Smooth muscle cell (in vitro differentiated cells): ENCODE data around the gene FAM181A. TPM values are rescaled to one million over a fixed set of nuclear protein-coding genes. Genes with fewer than 3 reads are reported as not detected.

Source experiments
- DNase-seq: peaks from one replicate; lab custom pipeline; 2025; ENCODE audit not compliant: unreplicated experiment; lab: John Stamatoyannopoulos, UW
- H2AFZ ChIP-seq: fragments of 200-600 bp; sonication (generic); 2 replicates; pipeline ENCODE4 v1.6.0; 2016; ENCODE audit warnings: antibody characterized with exemption, low read depth, mild to moderate bottlenecking
- H3F3A ChIP-seq: fragments of 200-600 bp; sonication (generic); 2 replicates; pipeline ENCODE4 v1.6.0; 2017; ENCODE audit warnings: antibody characterized with exemption, low read depth
- H3K27ac ChIP-seq: fragments of 200-600 bp; sonication (generic); 2 replicates; pipeline ENCODE4 v1.5.1; 2016; ENCODE audit warnings: low read depth, mild to moderate bottlenecking
- H3K27me3 ChIP-seq: fragments of 200-600 bp; sonication (generic); 2 replicates; pipeline ENCODE4 v1.6.1; 2016; ENCODE audit warnings: low read depth, mild to moderate bottlenecking
- H3K36me3 ChIP-seq: fragments of 200-600 bp; sonication (generic); 2 replicates; pipeline ENCODE4 v1.5.1; 2016; ENCODE audit warnings: low read depth
- H3K4me1 ChIP-seq: fragments of 200-600 bp; sonication (generic); 2 replicates; pipeline ENCODE4 v1.5.1; 2016; ENCODE audit warnings: low read depth
- H3K4me2 ChIP-seq: fragments of 200-600 bp; sonication (generic); 2 replicates; pipeline ENCODE4 v1.6.0; 2016; ENCODE audit warnings: mild to moderate bottlenecking
- H3K4me3 ChIP-seq: fragments of 200-600 bp; sonication (generic); 2 replicates; pipeline ENCODE4 v1.5.1; 2016; ENCODE audit warnings: mild to moderate bottlenecking
- H3K79me2 ChIP-seq: fragments of 200-600 bp; sonication (generic); 2 replicates; pipeline ENCODE4 v1.6.0; 2016; ENCODE audit warnings: low read depth, mild to moderate bottlenecking
- H3K9ac ChIP-seq: fragments of 200-600 bp; sonication (generic); 2 replicates; pipeline ENCODE4 v1.6.0; 2016; ENCODE audit warnings: low read depth
- H3K9me3 ChIP-seq: fragments of 200-600 bp; sonication (generic); replicated peaks from 2 replicates; pipeline ENCODE4 v1.5.1; 2016; ENCODE audit warnings: low read depth
- H4K20me1 ChIP-seq: fragments of 200-600 bp; sonication (generic); 2 replicates; pipeline ENCODE4 v1.6.0; 2016; ENCODE audit warnings: low read depth
- CTCF ChIP-seq: fragments of 200-600 bp; sonication (generic); IDR thresholded peaks from 2 replicates; pipeline ENCODE4 v1.5.1; 2017; ENCODE audit warnings: borderline replicate concordance, mild to moderate bottlenecking, antibody characterized with exemption; ENCODE audit not compliant: insufficient read depth, poor library complexity, severe bottlenecking
- WGBS: methylation state at CpG from one replicate; pipeline ENCODE4 v1.1.7; 2016; ENCODE audit warnings: low lambda C conversion rate; 5-methylcytosine and 5-hydroxymethylcytosine counted together
- polyA plus RNA-seq: library from polyadenylated mRNA; unstranded; fragments of >200 nt; fragmentation: Nextera tagmentation; extraction: Ambion mirVana; gene quantifications from 2 replicates; pipeline ENCODE4 v1.2.1, GENCODE V29; 2016
- total RNA-seq: library from RNA; depleted of rRNA; stranded (reverse); fragments of >200 nt; gene quantifications from 2 replicates; pipeline ENCODE4 v1.2.3, GENCODE V29; 2014

The FAM181A gene
- total and polyA plus RNA-seq, 2 experiments from 2014 or later, result not detected

DNA sequence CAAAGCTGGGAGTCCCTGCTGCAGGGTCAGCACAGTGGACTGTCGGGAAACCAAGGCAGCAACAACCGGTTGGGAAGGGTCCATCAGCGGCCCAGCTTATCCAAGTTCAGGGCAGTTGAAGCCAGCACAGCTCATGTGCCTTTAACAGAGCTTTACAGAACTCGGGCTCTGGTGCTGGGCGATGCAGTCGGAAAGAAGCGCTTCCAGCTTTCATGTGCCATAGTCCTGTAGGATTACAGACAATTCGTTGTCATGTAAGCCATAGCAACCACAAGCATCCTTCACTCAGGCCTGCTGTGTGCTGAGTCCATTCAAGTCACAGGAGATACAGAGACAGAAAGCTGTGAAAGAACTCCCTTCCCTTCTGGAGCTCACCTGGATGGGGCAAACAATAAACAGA, 3.5 kb upstream of the FAM181A start:
- no peak overlapping the region for H3K9ac ChIP-seq
- no peaks in the 10 kb centered on the region for H3K79me2 ChIP-seq
- H3K4me3 ChIP-seq, result no peak overlapping the region
- H2AFZ ChIP-seq, result no peak overlapping the region
- H3K27me3 ChIP-seq, result no peaks in the 10 kb centered on the region
- H3F3A ChIP-seq, result no peaks in the 10 kb centered on the region
- no peak for DNase-seq
- no peak for TF ChIP-seq CTCF
- H3K9me3 ChIP-seq, result no peaks in the 10 kb centered on the region
- H3K36me3 ChIP-seq, result no peaks in the 10 kb centered on the region
- H3K4me1 ChIP-seq, result no peaks in the 10 kb centered on the region
- no peak overlapping the region for H3K27ac ChIP-seq
- 84% methylated on average over 8 of the region's 8 CpGs for WGBS
- H3K4me2 ChIP-seq, result no peak overlapping the region
- no peaks in the 10 kb centered on the region for H4K20me1 ChIP-seq

DNA sequence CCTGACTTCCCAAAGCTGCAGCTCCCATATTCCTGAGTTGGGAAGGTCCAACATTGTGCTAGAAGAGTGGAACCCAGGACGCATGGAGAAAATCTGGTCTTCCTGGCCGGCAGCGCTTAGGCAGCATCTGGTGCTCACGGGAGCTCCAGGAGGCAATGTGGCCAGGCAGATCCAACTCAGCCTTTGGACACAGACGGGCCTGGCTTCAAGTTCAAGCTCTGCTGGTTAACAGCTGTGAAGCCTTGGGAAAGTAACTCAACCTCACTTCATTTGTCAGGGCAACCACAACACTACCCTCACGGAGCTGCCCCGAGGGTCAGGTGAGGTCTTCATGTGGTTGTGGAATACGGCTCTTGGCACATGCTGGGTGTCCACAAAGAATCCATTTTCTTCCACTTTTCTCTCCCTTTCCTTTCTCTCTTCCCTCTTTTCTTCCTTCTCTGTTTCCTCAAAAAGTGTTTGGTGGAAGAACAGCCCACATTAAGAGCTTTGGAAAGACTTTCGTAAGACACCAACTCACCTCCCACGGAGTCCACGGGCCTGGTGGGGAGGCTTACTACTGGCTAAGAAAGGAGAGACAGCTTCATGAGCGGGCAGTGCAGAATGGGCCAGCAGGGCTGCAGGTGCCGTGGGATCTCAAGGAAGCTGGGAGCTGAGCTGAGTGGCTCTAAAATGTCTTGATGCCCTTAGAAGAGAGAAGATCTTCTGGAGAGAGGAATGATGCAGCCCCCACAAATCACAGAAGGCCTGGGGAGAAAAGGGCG, 2.4 kb upstream of the FAM181A start:
- no peaks in the 10 kb centered on the region for H3K9me3 ChIP-seq
- no peaks in the 10 kb centered on the region for H4K20me1 ChIP-seq
- no peaks in the 10 kb centered on the region for H3F3A ChIP-seq
- WGBS, result 93% methylated on average over 14 of the region's 14 CpGs
- H3K4me3 ChIP-seq, result no peak overlapping the region
- no peaks in the 10 kb centered on the region for H3K79me2 ChIP-seq
- H2AFZ ChIP-seq, result no peak overlapping the region
- no peak overlapping the region for H3K4me2 ChIP-seq
- H3K27me3 ChIP-seq, result no peaks in the 10 kb centered on the region
- H3K4me1 ChIP-seq, result no peaks in the 10 kb centered on the region
- no peak for DNase-seq
- H3K36me3 ChIP-seq, result no peaks in the 10 kb centered on the region
- H3K9ac ChIP-seq, result no peak overlapping the region
- H3K27ac ChIP-seq, result no peak overlapping the region
- TF ChIP-seq CTCF, result no peak

DNA sequence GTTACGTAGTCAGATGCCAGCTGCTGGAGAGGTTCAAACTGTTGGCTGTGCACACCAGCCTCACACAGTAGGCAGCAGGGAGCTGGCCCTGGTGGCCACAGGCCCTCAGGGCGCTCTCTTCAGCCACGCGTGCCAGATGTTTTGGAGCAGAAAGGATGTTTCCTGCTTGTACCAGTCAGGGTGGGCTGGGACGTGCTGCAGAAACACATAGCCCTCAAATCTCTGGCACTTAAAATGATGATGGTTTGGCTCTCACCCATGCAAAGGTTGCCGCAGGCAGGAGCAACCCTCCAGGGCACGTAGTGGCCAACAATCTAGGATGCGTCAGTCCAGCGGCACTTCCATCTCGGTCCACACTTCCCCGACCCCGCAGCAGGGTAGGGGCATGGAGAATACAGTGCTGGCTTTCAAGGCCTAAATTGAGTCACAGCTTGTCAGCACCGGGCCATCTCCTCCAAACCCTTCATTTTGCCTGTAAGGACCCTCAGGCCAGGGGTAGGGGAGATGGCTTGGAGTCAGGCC, 1.7 kb upstream of the FAM181A start:
- H3K27me3 ChIP-seq, result no peaks in the 10 kb centered on the region
- WGBS, result 91% methylated on average over 13 of the region's 13 CpGs
- no peak overlapping the region for H2AFZ ChIP-seq
- no peaks in the 10 kb centered on the region for H3K4me1 ChIP-seq
- no peak overlapping the region for H3K4me3 ChIP-seq
- no peaks in the 10 kb centered on the region for H3F3A ChIP-seq
- no peak for DNase-seq
- H3K27ac ChIP-seq, result no peak overlapping the region
- no peaks in the 10 kb centered on the region for H3K9me3 ChIP-seq
- no peak overlapping the region for H3K9ac ChIP-seq
- H3K4me2 ChIP-seq, result no peak overlapping the region
- no peaks in the 10 kb centered on the region for H3K36me3 ChIP-seq
- no peaks in the 10 kb centered on the region for H3K79me2 ChIP-seq
- TF ChIP-seq CTCF, result no peak
- H4K20me1 ChIP-seq, result no peaks in the 10 kb centered on the region
